Endothelial cell of umbilical vein (primary cell): Measurements from ENCODE around the gene FBXO44. TPM values are rescaled to one million over a fixed set of nuclear protein-coding genes. Genes with fewer than 3 reads are reported as not detected.

Experiments
- BruUV-seq: library from RNA; stranded (reverse); fragments of 400-500 nt; replicated peaks from 2 replicates; lab custom pipeline; 2021; lab: Mats Ljungman, UMichigan
- CTCF ChIA-PET: fragments of 300-600, 350-600 bp; sonication (Branson Sonifier 250); formaldehyde crosslinking; loops from one replicate; lab custom pipeline; 2021; ENCODE audit warnings: antibody characterized with exemption, inconsistent platforms; lab: Charles Lee
- POLR2A ChIA-PET: fragments of 300-600, 350-600 bp; sonication (Branson Sonifier 250); formaldehyde crosslinking; loops from one replicate; lab custom pipeline; 2021; ENCODE audit warnings: antibody characterized with exemption, inconsistent platforms; lab: Charles Lee
- DNase-seq: peaks from one replicate; pipeline ENCODE4 v3.0.0-alpha.2; 2011; ENCODE audit warnings: low read depth, low spot score
- FAIRE-seq: peaks from 2 replicates; lab custom pipeline; 2011; peaks lifted over from hg19 to GRCh38; lab: Jason Lieb, UNC
- H2AFZ ChIP-seq: 2 replicates; pipeline ENCODE4 v1.6.0; 2012; ENCODE audit warnings: low read depth, low read length, control low read depth, inconsistent platforms
- H3K27ac ChIP-seq: 2 replicates; pipeline ENCODE4 v1.5.1; 2011; ENCODE audit warnings: low read depth, mild to moderate bottlenecking, control low read depth, low read length, moderate library complexity; ENCODE audit not compliant: insufficient read depth
- H3K27me3 ChIP-seq, 2 experiments: 2 replicates each; pipeline versions ENCODE4 v1.6.0 to v1.6.1; 2011; ENCODE audit warnings: low read length in 2 of 2, mixed read lengths in 1 of 2; ENCODE audit not compliant: control insufficient read depth in 2 of 2, insufficient read depth in 2 of 2
- H3K36me3 ChIP-seq, 2 experiments: 2 replicates in 1 of 2; 3 replicates in 1 of 2; pipeline ENCODE4 v1.5.1; 2011; ENCODE audit warnings: low read length in 2 of 2, mild to moderate bottlenecking in 1 of 2, moderate library complexity in 1 of 2; ENCODE audit not compliant: control insufficient read depth in 2 of 2, insufficient read depth in 2 of 2; ENCODE audit errors: extremely low read depth in 1 of 2
- H3K4me1 ChIP-seq: 3 replicates; pipeline ENCODE4 v1.5.1; 2011; ENCODE audit warnings: mild to moderate bottlenecking, low read length; ENCODE audit not compliant: control insufficient read depth, insufficient read depth; ENCODE audit errors: extremely low read depth
- H3K4me2 ChIP-seq: 2 replicates; pipeline ENCODE4 v1.6.1; 2011; ENCODE audit warnings: low read length, control low read depth, mixed read lengths; ENCODE audit not compliant: insufficient read depth
- H3K4me3 ChIP-seq, 3 experiments: fragments of 200-600 bp in 1 of 3; sonication (generic), shearing (Covaris generic) in 1 of 3; replicated peaks in 1 of 3; 2 replicates each; pipeline ENCODE4 v1.5.1; 2011 to 2016; ENCODE audit warnings: control low read depth in 3 of 3, low read length in 3 of 3, mild to moderate bottlenecking in 2 of 3, inconsistent platforms in 1 of 3, low read depth in 1 of 3, moderate library complexity in 1 of 3; ENCODE audit not compliant: insufficient read depth in 1 of 3
- H3K79me2 ChIP-seq: 2 replicates; pipeline ENCODE4 v1.6.0; 2012; ENCODE audit warnings: low read length, inconsistent platforms; ENCODE audit not compliant: control insufficient read depth, insufficient read depth
- H3K9ac ChIP-seq: replicated peaks from 2 replicates; pipeline ENCODE3; 2011; ENCODE audit warnings: low read length, control low read depth; ENCODE audit not compliant: insufficient read depth; ENCODE audit errors: extremely low read depth
- H3K9me1 ChIP-seq: replicated peaks from 3 replicates; pipeline ENCODE4 v1.6.0; 2011; ENCODE audit warnings: mild to moderate bottlenecking, low read length; ENCODE audit not compliant: control insufficient read depth, insufficient read depth; ENCODE audit errors: extremely low read depth
- H3K9me3 ChIP-seq: replicated peaks from 2 replicates; pipeline ENCODE4 v1.5.1; 2012; ENCODE audit warnings: low read length, inconsistent platforms; ENCODE audit not compliant: control insufficient read depth, insufficient read depth
- H4K20me1 ChIP-seq: replicated peaks from 2 replicates; pipeline ENCODE3; 2011; ENCODE audit warnings: mild to moderate bottlenecking, low read length; ENCODE audit not compliant: control insufficient read depth, insufficient read depth; ENCODE audit errors: extremely low read depth
- EZH2 ChIP-seq: IDR thresholded peaks from 2 replicates; pipeline ENCODE4 v1.6.1; 2012; ENCODE audit warnings: borderline replicate concordance, low read depth, mild to moderate bottlenecking, moderate library complexity, low read length, inconsistent platforms; ENCODE audit not compliant: severe bottlenecking
- FOS ChIP-seq: IDR thresholded peaks from 2 replicates; pipeline ENCODE4 v1.6.1; 2011; ENCODE audit warnings: mild to moderate bottlenecking, low read length, moderate library complexity, borderline replicate concordance; ENCODE audit not compliant: insufficient read depth
- GATA2 ChIP-seq: IDR thresholded peaks from 2 replicates; pipeline ENCODE4 v1.7.0; 2011; ENCODE audit warnings: low read depth, mild to moderate bottlenecking, moderate library complexity, mixed read lengths, low read length; ENCODE audit not compliant: insufficient read length, insufficient read depth
- JUN ChIP-seq: IDR thresholded peaks from 2 replicates; pipeline ENCODE4 v1.6.1; 2011; ENCODE audit warnings: borderline replicate concordance, low read depth; ENCODE audit not compliant: insufficient read length, insufficient read depth
- MAX ChIP-seq: IDR thresholded peaks from 2 replicates; pipeline ENCODE4 v1.6.1; 2011; ENCODE audit not compliant: insufficient read depth, insufficient read length
- MYC ChIP-seq: IDR thresholded peaks from one replicate; pipeline ENCODE4 v1.6.1; 2011; ENCODE audit warnings: mild to moderate bottlenecking, low read depth, low read length
- POLR2A ChIP-seq: IDR thresholded peaks from 2 replicates; pipeline ENCODE4 v1.6.1; 2012; ENCODE audit warnings: low read depth, mild to moderate bottlenecking, control low read depth, low read length
- POLR2AphosphoS5 ChIP-seq: IDR thresholded peaks from 2 replicates; pipeline ENCODE4 v1.6.1; 2012; ENCODE audit warnings: low read depth, mild to moderate bottlenecking, control low read depth, low read length, moderate library complexity; ENCODE audit not compliant: insufficient read depth
- dilution Hi-C: fragments of 300-500 bp; cut with MboI; formaldehyde crosslinking; loops from one replicate; pipeline ENCODE4 v1.15.0; 2019; ENCODE audit warnings: low sequenced_read_pairs; ENCODE audit not compliant: extremely low pct_ligation_motif_present
- intact Hi-C: fragments of 100-400 bp; cut with micrococcal nuclease; formaldehyde crosslinking; loops from one replicate; pipeline ENCODE4 v1.10.0; 2022
- polyA plus RNA-seq, 4 experiments: library from polyadenylated mRNA; depleted of rRNA in 3 of 4; stranded (reverse) in 3 of 4; unstranded in 1 of 4; fragments of >200 nt; gene quantifications; 2 replicates each; pipeline versions ENCODE4 v1.2.1 to v1.2.3, GENCODE V29; 2011 to 2012; ENCODE audit warnings: missing spikeins in 1 of 4
- total RNA-seq: library from RNA; stranded (reverse); gene quantifications from 2 replicates; pipeline ENCODE4 v1.2.3, GENCODE V29; 2021
- TF ChIP-seq, protein P1 (sequence below), 2 donors: IDR thresholded peaks; 1 replicate in 1 of 2; 2 replicates in 1 of 2; pipeline ENCODE4 v1.5.1; 2011; ENCODE audit warnings: low read length in 2 of 2, mild to moderate bottlenecking in 2 of 2, moderate library complexity in 2 of 2, control low read depth in 1 of 2, inconsistent platforms in 1 of 2, low read depth in 1 of 2; ENCODE audit not compliant: insufficient read depth in 1 of 2; ENCODE audit errors: extremely low read depth in 1 of 2

FBXO44 gene
- total and polyA plus RNA-seq, 2 donors (not counting 3 experiments of a cell fraction or from before 2014, with no cell fraction given): 16.8 to 22.5 TPM

DNA sequence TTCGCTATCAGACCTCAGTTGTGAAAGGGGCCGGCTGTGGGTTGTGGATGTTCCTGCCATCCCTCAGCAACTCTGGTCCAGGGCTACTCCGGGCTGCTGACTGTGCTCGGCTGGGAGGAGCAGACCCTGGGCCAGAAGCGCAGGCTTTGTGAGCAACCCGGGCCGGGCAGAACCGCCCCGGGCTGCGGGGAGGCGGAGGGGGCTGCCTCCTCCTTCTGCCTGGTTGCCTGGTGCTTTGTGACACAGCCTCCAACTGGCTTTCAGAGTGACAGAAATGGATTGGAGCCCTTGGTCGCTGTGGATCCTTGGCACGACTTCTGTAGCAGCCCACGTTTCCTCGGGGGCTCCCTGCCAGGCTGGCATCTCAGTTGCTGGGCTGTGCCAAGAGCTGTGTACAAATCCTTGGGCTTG is 46.9 kb downstream of the FBXO44 start:
- no peaks in the 10 kb centered on the region for H4K20me1 ChIP-seq
- no peak overlapping the region for H2AFZ ChIP-seq
- H3K9me1 ChIP-seq: no peaks in the 10 kb centered on the region
- intact Hi-C loops: no loop called here
- no peaks in the 10 kb centered on the region for H3K9me3 ChIP-seq
- ChIA-PET POLR2A (no interaction called here), CTCF (interaction anchor here (1.6 to 3.5 kb wide), 2 partner anchors 9 to 51 kb away, joined by 4 to 17 read pairs; no protein-coding TSS in a partner anchor)
- no peak for TF ChIP-seq POLR2A
- TF ChIP-seq FOS: no peak
- TF ChIP-seq POLR2AphosphoS5: no peak
- TF ChIP-seq MAX: no peak
- no peak for TF ChIP-seq MYC
- no peak for TF ChIP-seq JUN
- no peak for TF ChIP-seq EZH2
- TF ChIP-seq, protein P1, sequence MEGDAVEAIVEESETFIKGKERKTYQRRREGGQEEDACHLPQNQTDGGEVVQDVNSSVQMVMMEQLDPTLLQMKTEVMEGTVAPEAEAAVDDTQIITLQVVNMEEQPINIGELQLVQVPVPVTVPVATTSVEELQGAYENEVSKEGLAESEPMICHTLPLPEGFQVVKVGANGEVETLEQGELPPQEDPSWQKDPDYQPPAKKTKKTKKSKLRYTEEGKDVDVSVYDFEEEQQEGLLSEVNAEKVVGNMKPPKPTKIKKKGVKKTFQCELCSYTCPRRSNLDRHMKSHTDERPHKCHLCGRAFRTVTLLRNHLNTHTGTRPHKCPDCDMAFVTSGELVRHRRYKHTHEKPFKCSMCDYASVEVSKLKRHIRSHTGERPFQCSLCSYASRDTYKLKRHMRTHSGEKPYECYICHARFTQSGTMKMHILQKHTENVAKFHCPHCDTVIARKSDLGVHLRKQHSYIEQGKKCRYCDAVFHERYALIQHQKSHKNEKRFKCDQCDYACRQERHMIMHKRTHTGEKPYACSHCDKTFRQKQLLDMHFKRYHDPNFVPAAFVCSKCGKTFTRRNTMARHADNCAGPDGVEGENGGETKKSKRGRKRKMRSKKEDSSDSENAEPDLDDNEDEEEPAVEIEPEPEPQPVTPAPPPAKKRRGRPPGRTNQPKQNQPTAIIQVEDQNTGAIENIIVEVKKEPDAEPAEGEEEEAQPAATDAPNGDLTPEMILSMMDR (IDR thresholded peaks at IDR 0.05; ENCODE audit: extremely low read depth in 1 of 2, insufficient read depth in 1 of 2, low read depth in 1 of 2, low read length in 2 of 2): no peak
- no peak for TF ChIP-seq GATA2
- no peak overlapping the region for H3K4me3 ChIP-seq
- H3K4me2 ChIP-seq: no peak overlapping the region
- H3K27me3 ChIP-seq: peaks cover 12 to 20% of the 10 kb centered on the region in 2 experiments
- H3K36me3 ChIP-seq: no peaks in the 10 kb centered on the region
- no peak for FAIRE-seq
- no peak overlapping the region for H3K9ac ChIP-seq
- H3K27ac ChIP-seq: no peak overlapping the region
- no peaks in the 10 kb centered on the region for H3K4me1 ChIP-seq
- dilution Hi-C loops: no loop called here
- no peaks in the 10 kb centered on the region for H3K79me2 ChIP-seq
- DNase-seq: no peak
- no TSS peak for BruUV-seq
